SJSA1 (cell line): Measurements from ENCODE around the gene FKBP9. TPM values are rescaled to one million over a fixed set of nuclear protein-coding genes. Genes with fewer than 3 reads are reported as not detected.
A peak's percentile ranks its signal among the peaks of the same experiment; 100 is the strongest.
"Not testable (repeated sequence)": the region's sequence is repeated elsewhere in the genome, so short reads cannot be mapped to it uniquely, and the experiment has no call there.

Experiments
- DNase-seq, 2 experiments: peaks; one replicate each; pipeline ENCODE4 v3.0.0-alpha.2; 2015 to 2020; ENCODE audit warnings: low spot score in 2 of 2, low read depth in 1 of 2
- H3K27ac ChIP-seq: fragments of 250-450 bp; sonication (Bioruptor Pico); 2 replicates; pipeline ENCODE4 v1.5.1; 2020; ENCODE audit warnings: mild to moderate bottlenecking, moderate library complexity
- H3K27me3 ChIP-seq: fragments of 250-450 bp; sonication (Bioruptor Pico); replicated peaks from 2 replicates; pipeline ENCODE4 v1.5.1; 2020; ENCODE audit warnings: mild to moderate bottlenecking, moderate library complexity
- H3K36me3 ChIP-seq: fragments of 250-450 bp; sonication (Bioruptor Pico); 2 replicates; pipeline ENCODE4 v1.5.1; 2020; ENCODE audit warnings: mild to moderate bottlenecking
- H3K4me1 ChIP-seq: fragments of 250-450 bp; sonication (Bioruptor Pico); replicated peaks from 2 replicates; pipeline ENCODE4 v1.6.1; 2021; ENCODE audit warnings: mild to moderate bottlenecking
- H3K4me3 ChIP-seq: fragments of 250-450 bp; sonication (Bioruptor Pico); 2 replicates; pipeline ENCODE4 v1.5.1; 2020; ENCODE audit warnings: mild to moderate bottlenecking
- H3K9me3 ChIP-seq: fragments of 250-450 bp; sonication (Bioruptor Pico); replicated peaks from 2 replicates; pipeline ENCODE4 v1.5.1; 2020; ENCODE audit warnings: mild to moderate bottlenecking
- total RNA-seq: library from RNA; depleted of rRNA; stranded (reverse); fragments of >200 nt; shearing (Covaris generic); gene quantifications from 2 replicates; pipeline ENCODE4 v1.2.3, GENCODE V29; 2014

Gene FKBP9
- total RNA-seq, 1 experiment from 2014 or later = 234 TPM

DNA sequence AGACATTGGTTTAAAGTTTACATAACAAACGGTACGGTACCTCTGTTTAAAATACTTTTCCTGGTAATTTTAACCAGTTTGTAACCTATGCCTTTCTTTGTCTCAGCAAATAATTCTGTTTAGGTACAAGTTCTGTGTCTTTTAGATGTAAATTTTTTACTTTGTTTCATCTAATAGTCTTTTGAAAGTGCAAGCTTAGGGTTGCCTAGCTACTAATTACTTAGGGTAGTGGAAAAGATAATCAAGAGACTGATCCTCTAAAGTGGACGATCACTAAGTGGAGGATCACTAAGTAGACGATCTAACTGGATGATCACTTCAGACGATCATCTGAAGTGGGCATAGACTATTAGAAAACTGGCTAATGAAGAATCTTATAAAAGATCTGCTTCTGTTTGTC, 16.1 kb upstream of the FKBP9 start:
- Histone ChIP-seq H3K9me3 (peaks cover 11% of the 10 kb centered on the region), H3K4me1 (peaks cover 19% of the 10 kb centered on the region), H3K4me3 (peak overlapping the region; percentile 86), H3K27ac (no peak overlapping the region), H3K36me3 (peaks cover 13% of the 10 kb centered on the region), H3K27me3 (no peaks in the 10 kb centered on the region)
- DNase-seq = no peak

DNA sequence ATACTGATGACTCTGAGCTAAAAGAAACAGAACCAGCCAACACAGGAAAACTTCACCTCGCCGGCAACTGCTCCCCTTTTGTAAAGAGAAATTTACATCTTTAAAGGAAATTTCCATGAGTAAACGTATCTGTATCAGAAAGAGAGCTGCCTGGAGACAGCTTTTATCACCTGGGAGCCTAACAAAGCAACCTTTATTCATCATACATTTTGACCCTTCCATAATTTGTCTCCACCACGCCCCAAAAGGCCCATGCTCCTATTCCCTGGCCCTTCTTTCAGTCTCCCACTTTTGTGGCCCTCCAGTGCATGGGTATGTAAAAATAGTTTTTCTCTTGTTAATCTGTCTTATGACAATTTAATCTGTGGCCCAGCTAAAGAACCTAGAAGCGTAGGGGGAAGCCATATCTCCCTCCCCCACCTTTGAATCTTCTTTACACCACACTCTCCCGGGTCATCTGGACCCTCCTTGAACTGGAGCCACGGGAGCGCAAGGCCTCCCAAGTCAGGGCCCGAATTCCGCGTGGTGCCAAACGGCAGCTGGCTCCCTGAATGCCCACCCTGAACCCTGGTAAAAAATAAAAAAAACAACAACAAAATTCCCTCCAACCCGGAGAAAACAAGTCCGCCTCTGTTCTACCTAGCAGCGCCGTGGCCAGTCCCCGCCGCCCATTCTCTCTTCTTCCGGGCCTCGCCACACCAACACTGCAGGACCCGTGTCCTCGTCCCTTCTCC, 15.4 kb upstream of the FKBP9 start:
- Histone ChIP-seq H3K27me3 (no peaks in the 10 kb centered on the region), H3K4me3 (peak overlapping the region; percentile 86), H3K27ac (peak overlapping the region; percentile 51), H3K9me3 (peaks cover 11% of the 10 kb centered on the region), H3K4me1 (peaks cover 19% of the 10 kb centered on the region), H3K36me3 (peaks cover 13% of the 10 kb centered on the region)
- peak in 1 of 2 experiments; percentile 56 for DNase-seq

DNA sequence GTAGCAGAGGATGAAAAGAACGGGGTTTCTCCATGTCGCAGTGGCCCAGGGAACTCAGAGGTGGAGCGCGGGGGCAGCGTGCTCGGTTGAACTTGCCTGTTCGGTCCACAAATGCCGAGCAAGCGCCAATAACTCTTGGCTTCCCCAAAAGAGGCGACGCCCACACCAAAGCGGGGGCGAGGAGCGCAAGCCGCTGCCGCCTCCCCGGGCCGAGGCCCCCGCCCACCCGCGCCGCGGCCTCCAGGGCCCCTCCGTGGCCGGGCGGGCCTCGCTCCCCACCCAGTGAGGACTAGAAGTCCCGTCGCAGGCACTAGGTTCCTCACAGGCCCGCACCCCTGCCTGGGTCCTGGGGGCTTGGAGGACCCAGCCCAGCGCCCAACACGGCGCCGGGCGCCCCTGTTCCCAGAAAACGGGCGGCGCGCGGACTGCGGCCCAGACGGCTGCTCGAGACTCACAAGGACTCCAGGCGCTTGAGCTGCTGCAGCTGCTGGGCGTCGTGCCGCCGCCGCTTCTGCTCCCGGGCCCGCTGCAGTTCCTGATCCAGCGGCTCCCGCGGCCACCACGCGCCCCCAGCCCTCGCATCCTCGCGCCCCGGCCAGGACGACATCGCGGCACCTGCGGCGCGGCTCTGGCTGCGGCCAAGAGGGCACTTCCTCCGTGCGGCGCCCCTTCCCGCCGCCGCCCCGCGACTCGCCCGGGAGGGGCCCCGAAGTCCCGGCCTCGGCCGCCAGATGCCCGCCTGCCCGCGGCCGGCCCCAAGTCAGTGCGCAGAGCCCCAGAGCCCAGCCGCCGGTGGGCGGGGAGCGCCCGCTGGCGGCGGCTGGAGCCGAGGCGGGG, 14.6 kb upstream of the FKBP9 start:
- Histone ChIP-seq H3K27me3 (no peaks in the 10 kb centered on the region), H3K4me3 (peak overlapping the region; percentile 86), H3K4me1 (peaks cover 18% of the 10 kb centered on the region), H3K27ac (peak overlapping the region; percentile 51), H3K9me3 (peaks cover 11% of the 10 kb centered on the region), H3K36me3 (peaks cover 13% of the 10 kb centered on the region)
- DNase-seq = peak; percentile 77 to 82

DNA sequence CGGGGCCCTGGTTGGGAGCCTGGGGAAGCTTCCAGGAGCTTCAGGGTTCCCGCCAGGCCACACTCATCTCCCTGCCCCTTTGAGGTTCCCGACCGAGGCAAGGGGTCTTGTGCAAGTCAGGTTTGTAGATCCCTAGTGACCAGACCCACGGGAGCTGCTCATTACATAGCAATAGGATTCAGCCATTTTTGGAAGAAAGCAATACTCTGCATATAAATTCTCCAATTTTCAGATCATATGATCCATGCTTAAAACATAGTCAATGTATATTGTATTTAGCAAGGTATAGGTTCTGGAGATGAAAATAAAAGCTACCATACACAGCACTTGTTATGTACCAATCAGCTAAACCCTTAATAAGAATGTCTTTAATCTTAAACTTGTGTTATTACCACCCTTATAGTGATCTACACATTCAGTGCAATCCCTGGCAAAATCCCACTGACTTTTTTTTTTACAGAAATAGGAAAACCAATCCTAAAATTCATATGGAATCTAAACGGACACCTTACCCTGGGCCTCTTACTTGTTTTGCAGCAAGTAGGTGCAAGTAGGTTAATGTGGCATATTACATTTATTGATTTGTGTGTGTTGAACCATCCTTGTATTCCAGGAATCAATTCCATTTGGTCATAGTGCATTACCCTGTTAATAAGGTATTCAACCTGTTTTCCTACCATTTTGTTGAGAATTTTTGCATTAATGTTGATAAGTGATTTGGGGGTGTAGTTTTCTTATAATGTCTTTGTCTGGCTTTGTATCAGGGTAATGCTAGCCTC, 13.8 kb upstream of the FKBP9 start:
- no peak overlapping the region for H3K27ac ChIP-seq
- H3K4me3 ChIP-seq = peak overlapping the region; percentile 86
- H3K9me3 ChIP-seq = peaks cover 11% of the 10 kb centered on the region
- peaks cover 15% of the 10 kb centered on the region for H3K4me1 ChIP-seq
- peaks cover 13% of the 10 kb centered on the region for H3K36me3 ChIP-seq
- H3K27me3 ChIP-seq = no peaks in the 10 kb centered on the region
- DNase-seq = no peak

DNA sequence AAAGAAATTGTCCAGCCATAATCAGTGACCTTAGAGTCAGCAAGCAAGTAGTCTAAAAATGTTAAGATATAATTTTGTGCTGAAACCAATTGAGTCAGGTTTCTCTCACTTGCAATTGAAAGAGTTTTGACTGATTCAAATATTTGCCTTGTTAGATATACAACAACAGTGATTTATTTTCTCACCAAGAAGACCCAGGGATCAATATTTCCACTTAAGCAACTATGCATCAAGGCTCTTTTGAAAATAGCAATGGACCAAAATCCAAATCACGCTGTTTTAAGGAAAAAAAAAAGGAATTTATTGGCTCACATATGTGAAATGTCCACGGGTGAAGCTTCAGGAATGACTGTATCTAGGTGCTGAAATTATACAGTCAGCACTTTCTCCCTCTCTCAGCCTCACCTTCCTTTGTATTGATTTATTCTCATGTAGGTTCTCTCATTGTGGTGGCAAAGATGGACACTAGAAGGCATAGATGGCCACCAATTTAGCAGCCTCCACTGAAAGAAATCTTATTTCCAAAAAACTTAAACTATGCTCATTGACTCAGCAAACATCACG, 9.7 kb upstream of the FKBP9 start:
- peaks cover 8% of the 10 kb centered on the region for H3K4me1 ChIP-seq
- peaks cover 5% of the 10 kb centered on the region; the same call in 1 of the 2 replicates for H3K36me3 ChIP-seq
- H3K27ac ChIP-seq = no peak overlapping the region
- H3K27me3 ChIP-seq = no peaks in the 10 kb centered on the region
- DNase-seq = no peak
- peaks cover 11% of the 10 kb centered on the region for H3K9me3 ChIP-seq
- H3K4me3 ChIP-seq = no peak overlapping the region

DNA sequence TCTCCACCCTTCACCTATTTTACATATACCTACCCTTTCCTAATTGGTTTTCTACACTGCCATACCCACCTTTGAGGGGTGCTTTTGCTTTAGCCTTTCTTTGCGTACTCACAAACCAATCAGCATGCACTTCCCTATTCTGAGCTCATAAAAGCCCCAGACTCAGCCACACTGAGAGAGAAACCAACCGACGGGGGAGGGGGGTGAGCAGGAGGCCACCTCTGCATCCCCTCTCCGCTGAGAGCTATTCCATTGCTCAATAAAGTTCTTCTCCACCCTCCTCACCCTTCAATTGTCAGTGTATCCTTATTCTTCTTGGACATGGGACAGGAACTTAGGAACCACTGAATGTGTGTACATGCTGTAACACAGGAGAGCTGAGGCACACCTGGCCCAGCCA, 9.0 kb upstream of the FKBP9 start:
- Histone ChIP-seq H3K4me3 (no peak overlapping the region), H3K27me3 (no peaks in the 10 kb centered on the region), H3K4me1 (peaks cover 2% of the 10 kb centered on the region), H3K9me3 (peaks cover 6% of the 10 kb centered on the region), H3K27ac (no peak overlapping the region), H3K36me3 (no peaks in the 10 kb centered on the region)
- no peak for DNase-seq

DNA sequence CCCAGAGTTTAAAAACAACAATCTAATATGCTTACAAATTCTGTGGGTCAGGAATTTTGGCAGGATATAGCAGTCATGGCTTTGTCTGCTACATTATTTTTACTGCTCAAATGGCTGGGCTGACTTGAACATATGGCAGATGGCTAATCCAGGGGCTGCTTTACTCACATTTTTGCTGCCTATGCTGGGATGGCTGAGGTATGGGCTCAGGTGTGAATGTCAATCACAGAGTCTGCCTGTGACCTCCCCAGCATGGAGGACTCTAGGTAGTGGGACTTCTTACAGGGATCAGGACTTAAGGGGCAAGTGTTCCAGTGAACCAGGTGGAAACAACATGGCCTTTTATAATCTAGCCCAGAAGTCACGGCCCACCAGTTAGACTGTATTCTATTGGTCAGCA, 4.4 kb upstream of the FKBP9 start:
- H3K4me1 ChIP-seq = peaks cover 7% of the 10 kb centered on the region
- no peaks in the 10 kb centered on the region for H3K27me3 ChIP-seq
- H3K9me3 ChIP-seq = no peaks in the 10 kb centered on the region
- no peak overlapping the region for H3K27ac ChIP-seq
- H3K36me3 ChIP-seq = peaks cover 6% of the 10 kb centered on the region
- no peak for DNase-seq
- no peak overlapping the region for H3K4me3 ChIP-seq

DNA sequence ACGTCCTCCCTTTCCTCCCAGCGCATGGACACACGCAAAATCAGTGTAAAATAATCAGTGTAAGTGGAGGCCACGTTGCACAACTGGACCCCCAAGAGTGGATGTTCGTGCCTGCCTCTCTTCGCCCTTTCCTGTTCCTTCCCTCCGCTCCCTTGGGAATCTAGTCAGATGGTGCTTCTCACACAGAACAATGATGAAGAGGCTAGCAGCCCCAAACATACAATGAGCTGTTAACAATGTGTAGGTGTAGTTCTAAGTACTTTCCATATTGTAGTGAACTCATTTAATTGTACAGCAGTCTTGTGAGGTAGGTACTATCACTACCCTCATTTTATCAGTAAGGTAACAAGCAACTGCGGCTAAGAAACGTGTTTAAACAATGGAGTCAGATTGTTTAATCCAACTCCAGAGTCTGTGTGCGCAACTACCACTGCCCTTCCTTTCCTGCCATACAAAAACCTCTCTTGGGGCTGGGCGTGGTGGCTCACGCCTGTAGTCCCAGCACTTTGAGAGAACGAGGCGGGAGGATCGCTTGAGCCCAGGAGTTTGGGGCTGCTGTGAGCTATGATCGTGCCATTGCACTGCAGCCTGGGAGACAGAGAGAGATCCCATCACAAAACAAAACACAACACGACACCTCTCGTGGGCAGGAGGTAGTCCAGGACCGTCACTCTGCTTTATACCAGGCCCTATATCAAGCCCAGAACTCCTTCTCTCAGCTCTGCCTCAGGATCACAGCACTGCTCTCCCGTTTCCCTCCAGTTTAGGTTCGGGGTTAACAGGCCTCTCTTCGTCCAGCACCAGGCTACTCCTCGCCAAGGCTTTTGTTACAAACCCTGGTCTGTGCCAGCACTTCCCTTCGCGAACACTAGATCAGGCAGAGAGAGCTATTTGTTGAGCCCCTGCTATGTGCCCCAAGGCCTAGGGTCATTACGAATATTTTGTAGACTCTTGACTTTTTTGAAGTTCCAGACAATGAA, 1.1 kb downstream of the FKBP9 start:
- peak in 1 of 2 experiments; percentile 50 for DNase-seq
- H3K36me3 ChIP-seq = peaks cover 16% of the 10 kb centered on the region

DNA sequence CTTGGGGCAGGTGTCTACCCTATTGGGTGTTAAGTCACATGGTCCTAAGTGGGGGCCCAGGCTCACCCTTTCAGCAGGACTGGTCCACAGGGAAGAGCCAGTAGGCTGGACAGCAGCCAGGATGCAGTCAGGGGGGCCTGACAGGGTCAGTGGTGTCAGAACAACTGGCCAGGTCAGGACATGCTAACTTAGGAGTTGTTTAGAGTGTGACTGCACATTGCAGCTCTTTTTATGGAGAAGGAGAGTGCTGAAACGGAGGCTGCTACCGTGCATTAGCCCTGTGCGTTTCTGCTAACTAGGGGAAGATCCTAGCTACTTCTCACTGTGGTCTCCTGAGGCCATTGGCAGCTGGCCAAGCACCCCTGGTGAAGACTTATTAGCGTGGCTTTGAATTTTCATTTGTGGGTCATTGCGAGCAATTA, 6.7 kb downstream of the FKBP9 start:
- not testable (repeated sequence) for H3K4me1 ChIP-seq, DNase-seq, H3K9me3 ChIP-seq, H3K36me3 ChIP-seq, H3K4me3 ChIP-seq, H3K27me3 ChIP-seq, H3K27ac ChIP-seq

More for the DNA sequence above, 1.1 kb downstream of the FKBP9 start:
- H3K4me3 ChIP-seq = peak overlapping the region; percentile 97
- no peaks in the 10 kb centered on the region for H3K27me3 ChIP-seq
- peaks cover 15% of the 10 kb centered on the region for H3K4me1 ChIP-seq
- peak overlapping the region; percentile 76 for H3K27ac ChIP-seq
- no peaks in the 10 kb centered on the region for H3K9me3 ChIP-seq

DNA sequence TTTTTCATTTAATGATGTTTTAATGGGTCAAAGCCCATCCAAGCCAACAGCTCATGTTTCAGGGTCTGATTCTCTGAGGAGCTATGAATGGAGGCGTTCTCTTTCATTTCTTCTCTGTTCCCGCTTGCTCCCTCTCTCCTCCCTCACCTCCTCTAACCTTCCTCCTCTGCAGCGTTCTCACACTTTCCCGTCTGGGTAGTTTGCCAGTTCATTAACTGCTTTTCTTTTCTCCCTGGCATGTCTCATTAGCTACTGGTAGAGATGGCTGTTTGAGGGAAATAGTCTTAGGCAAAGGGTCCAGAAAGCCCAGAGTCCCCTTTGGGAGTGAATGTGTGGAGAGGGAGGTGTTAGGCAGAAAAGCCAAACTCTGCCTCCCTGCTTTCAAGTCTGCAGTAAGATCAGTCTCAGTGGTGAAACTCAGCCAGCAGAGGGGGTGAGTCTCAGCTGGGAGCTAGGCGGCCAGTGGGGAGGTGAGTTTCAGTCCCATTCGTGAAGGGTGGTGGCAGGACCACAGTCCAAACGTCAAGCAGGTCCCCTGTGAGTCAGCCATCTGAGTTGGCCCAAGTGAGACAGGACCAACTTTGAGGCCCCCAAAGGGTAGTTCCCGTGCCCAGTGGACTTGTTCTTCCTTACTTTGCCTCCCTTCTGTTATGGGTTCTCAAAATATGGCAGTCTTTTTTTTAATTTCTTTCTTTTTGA, 7.4 kb downstream of the FKBP9 start:
- not testable (repeated sequence) for DNase-seq, H3K4me3 ChIP-seq, H3K27me3 ChIP-seq, H3K36me3 ChIP-seq, H3K4me1 ChIP-seq, H3K27ac ChIP-seq, H3K9me3 ChIP-seq

DNA sequence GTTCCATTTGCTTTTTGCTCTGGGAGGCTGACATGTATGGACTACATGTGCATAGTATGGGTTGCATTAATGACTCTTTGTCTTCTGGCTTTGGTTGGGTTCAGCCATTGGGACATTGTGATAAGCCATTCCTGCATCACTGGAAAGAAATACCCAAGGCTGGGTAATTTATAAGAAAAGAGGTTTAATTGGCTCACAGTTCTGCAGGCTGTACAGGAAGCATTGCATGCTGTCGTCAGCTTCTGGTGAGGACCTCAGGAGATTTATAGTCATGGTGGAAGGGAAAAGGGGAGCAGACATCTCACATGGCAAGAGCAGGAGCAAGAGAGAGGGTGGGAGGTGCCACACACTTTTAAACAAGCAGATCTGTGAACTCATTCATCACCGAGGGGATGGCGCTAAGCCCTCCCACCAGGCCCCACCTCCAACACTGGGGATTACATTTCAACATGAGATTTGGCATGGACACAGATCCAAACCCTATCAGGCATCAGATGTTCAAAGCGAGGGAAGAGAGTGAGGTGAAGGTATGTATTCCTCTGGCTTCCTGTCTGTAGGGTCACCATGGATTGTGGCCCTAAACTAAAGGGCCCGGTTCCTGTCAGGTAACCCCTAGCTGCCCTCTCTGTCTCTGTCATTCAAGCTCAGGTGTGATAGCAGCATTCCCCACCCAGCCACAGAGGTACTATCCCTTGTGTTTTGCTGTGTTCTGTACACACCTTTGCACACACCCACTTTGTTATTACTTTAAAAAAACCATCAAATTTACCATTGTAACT, 9.4 kb downstream of the FKBP9 start:
- not testable (repeated sequence) for H3K36me3 ChIP-seq, H3K4me3 ChIP-seq, H3K27me3 ChIP-seq, H3K9me3 ChIP-seq, DNase-seq, H3K27ac ChIP-seq, H3K4me1 ChIP-seq

DNA sequence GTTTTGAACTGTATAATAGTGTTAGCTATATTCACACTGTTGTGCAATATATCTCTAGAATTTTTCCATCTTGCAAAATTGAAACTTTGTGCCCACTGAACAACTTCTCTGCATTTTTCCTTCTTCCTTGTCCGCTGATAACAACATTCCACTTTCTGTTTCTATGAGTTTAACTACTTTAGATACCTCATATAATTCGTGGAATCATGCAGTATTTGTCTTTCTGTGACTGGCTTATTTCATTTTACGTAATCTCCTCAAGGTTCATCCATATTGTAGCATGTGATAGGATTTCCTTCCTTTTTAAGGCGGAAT, 10.0 kb downstream of the FKBP9 start:
- H3K27ac ChIP-seq, H3K27me3 ChIP-seq, H3K36me3 ChIP-seq, H3K4me1 ChIP-seq, DNase-seq, H3K4me3 ChIP-seq, H3K9me3 ChIP-seq: not testable (repeated sequence)
